HG02852 (cell line): ENCODE measurements around the gene DSCAM.

ENCODE experiments used
- ATAC-seq: cut with Tn5 transposase; IDR thresholded peaks from one replicate; pipeline ENCODE4 v1.9.1; 2021; ENCODE audit warnings: mild to moderate bottlenecking, moderate library complexity; ENCODE audit not compliant: unreplicated experiment

Gene DSCAM

DNA sequence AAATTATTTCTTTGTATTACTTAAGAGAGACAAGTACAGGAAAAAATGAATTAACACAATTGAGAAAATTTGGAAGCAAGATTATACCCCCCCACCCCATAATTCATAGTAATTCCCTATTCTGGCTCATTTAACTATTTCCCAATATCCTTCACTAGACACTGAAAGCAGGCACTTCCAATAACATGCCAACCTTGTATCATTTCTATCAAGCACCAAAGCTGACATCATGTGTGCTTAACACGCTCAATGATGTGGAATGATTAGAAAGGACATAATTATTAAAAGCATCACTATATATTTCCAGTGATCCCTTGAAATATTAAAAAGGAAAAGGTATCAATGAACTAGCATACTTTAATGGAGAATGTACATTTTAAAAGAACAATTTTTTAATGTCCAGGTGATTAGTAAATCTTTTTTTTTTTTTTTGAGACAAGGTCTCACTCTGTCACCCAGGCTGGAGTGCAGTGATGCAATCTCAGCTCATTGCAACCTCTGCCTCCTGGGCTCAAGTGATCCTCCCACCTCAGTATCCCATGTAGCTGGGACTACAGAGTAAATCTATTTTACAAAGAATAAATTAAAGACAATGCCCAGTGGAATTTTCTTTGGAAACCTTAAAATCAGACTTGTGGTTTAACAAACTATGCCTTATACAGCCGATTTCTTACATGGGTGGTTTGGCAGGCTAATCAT, 443.9 kb downstream of the DSCAM start:
- no peak for ATAC-seq

DNA sequence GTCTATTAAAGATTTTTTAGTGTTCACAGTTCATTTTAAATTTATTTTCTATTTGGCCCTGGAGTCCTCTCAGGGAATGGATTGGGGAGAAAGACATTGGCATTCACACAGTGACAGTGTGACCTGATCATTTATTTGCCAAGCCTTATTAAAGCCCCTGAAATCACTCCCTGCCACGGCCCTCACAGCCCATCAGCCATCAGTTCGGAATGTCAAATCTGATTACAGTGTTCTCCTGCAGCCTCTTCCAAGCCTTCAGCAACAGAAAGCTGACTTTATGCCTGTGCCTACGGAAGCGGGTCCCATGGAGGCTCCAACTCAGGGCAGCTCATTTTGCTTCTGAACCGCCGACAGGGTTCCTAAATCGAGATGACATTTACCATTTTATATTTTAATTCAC, 451.2 kb downstream of the DSCAM start:
- ATAC-seq = no peak

GRCh38 chr21:40393066-40393465, 453.9 kb downstream of the DSCAM start:
- no peak for ATAC-seq

GRCh38 chr21:40388046-40388445, 458.9 kb downstream of the DSCAM start:
- no peak for ATAC-seq

GRCh38 chr21:40386981-40387747, 459.8 kb downstream of the DSCAM start:
- no peak for ATAC-seq

DNA sequence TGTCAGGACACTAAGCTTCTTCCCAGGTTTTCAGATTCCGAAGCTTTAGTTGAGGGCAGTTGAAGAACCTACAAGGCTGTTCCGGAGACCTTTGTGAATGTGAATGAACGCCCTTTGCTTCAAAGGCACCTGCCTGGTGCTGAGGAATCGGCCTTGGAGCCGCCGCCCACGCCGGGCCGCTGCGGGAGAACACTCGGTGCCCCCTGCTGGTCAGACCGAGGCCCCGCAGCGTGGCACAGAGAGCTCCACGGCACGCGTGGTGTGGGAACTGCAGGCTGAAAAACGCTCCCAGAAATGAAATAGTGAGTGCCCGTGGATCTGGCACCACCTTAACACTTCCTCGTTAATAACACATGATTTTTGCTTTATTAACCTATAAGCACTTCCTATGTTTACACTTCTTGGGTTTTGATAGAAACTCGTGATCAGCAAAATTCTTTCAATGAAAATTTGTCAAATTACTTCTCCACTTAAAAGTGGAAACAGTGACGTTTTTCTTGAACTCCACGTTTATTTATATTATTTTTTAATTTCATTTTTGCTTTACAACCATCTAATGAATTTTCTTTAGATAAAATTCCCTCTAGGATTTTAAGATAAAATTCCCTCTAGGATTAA, 460.6 kb downstream of the DSCAM start:
- no peak for ATAC-seq

DNA sequence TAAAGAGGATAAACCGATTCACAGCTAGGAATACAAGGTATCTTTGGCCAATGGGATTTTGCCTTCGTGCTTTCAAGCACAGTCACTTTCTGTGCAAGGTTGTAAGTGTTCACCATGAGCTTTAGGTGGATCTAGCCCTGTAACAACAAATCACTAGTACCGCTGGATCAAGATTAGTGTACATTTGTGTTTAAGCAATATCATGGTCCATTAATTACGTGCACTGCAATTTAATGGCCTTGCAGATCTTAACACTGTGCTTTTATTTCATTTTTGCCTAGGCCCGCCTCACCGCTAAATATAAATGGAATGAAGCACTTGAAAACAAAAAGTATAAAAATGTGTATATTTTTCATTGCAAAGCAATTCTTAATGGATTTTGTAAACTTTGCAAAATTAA, 461.1 kb downstream of the DSCAM start:
- no peak for ATAC-seq

GRCh38 chr21:40383951-40384350, 463.0 kb downstream of the DSCAM start:
- no peak for ATAC-seq

GRCh38 chr21:40381111-40381510, 465.8 kb downstream of the DSCAM start:
- no peak for ATAC-seq

DNA sequence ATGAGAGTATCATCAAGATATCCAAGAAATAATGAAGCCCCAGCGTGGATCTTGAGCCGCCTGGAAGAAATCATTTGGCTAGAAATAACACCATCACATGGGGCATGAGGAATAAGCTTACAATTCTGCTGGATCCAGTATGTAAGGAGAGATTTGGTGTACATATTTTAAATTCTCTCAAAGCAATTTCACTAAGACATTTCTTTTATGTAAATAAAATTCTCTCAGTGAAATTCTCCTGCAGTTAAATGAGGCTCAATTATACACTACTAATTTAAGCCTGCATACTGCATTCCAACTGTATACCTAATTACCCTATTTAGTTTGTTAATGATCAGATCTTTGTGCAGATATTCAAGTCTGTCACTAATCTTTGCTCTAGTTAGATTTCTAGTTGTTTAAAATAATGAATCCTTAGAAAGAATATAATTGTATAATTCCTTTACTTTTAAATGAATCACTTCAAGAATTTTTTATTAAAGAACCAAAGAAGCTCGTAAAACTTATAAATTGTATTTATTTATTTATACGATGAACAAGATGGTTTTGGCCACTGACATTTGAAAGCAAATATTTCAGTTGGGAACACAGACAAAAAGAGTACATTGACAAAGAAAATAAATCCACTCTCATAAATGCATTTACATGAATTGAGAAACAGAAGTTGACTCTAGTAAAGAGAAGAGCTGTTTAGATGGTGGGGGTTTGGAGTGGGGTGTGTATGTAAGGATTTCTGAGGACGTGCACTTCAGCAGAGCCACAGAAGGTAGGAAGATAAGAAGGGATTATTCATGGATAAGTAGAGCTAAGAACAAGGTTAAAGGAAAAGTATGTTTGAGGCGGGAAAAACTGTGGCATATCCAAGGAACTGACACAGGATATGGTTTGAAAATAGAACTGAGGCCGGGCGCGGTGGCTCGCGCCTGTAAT, 466.8 kb downstream of the DSCAM start:
- ATAC-seq = no peak

DNA sequence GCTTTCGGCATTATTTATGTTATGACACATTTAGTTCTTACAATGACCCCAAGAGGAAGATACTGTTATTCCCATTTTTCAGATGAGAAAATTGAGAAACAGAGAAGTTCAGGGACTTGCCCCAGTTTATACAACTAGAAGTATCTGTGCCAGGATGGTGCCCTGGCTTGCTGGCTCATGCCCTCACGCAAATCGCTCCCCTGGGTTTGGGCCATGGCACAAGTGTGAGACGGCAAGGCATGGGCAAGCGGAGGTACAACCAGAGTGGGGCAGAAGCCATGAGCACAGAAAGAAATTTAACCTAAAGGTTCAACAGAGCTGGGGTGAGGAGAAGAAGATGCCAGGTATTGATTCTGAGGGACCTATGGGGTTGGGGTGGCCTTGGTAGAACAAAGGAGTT, 469.8 kb downstream of the DSCAM start:
- no peak for ATAC-seq

- ATAC-seq = no peak
Observed at GRCh38 chr21:40373761-40374160, 473.2 kb downstream of the DSCAM start.

- no peak for ATAC-seq
Observed at GRCh38 chr21:40372506-40372905, 474.5 kb downstream of the DSCAM start.

DNA sequence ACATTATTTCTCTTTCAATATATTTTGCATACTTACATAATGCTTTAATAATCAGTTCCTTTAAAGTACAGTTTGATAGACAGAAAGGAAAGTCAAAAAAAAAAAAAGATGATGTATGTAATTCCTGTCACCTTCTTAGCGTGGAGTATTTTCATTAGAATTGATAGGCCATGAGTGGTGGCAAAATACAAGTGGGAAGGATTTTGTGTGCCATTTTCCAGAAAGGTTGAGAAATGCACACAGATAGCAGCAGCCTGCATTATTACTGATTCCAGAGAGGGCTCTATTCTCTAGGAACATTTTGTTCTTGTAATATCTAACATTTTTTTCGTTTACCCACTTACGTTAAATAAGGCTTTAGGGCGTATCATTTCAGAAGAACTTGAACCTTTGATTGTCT, 475.6 kb downstream of the DSCAM start:
- no peak for ATAC-seq

- no peak for ATAC-seq
Observed at GRCh38 chr21:40356644-40357043, 490.3 kb downstream of the DSCAM start.

DNA sequence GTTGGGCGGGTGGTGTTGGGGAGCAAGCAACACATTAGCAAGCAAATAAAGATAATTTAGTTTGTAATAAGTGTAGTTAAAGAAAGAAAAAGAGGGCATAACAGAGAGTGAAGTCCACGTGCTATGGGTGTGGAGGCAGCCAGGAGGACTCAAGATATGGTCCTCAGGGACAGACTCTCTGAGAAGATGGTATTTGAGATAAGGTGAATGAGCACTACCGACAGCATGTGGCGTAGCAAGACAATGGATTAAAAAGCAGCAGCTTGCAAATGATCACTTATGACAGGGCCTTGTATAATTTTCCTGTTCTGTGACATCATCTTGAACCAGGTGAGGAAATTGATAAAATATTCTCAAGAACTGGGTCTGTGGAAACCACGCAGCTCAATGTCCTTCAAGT, 491.9 kb downstream of the DSCAM start:
- no peak for ATAC-seq

GRCh38 chr21:40351006-40351405, 496.0 kb downstream of the DSCAM start:
- no peak for ATAC-seq

DNA sequence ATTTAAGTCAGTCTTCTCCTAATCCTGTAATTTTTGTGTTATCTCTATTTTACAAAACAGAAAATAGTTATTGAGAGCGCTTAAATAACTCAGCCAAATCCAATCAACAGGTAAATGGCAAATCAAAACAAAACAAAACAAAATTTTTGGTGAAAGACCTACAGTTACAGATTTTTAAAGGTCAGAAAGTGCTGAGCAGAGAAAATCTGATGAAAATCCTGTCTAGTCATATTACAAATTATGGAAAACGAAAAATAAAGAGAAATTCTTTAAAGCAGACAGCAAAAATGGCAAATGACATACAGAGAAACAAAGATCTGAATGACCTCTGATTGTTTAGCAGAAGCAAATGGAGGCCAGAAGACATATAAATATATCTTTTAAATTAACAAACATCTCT, 497.4 kb downstream of the DSCAM start:
- ATAC-seq = no peak

DNA sequence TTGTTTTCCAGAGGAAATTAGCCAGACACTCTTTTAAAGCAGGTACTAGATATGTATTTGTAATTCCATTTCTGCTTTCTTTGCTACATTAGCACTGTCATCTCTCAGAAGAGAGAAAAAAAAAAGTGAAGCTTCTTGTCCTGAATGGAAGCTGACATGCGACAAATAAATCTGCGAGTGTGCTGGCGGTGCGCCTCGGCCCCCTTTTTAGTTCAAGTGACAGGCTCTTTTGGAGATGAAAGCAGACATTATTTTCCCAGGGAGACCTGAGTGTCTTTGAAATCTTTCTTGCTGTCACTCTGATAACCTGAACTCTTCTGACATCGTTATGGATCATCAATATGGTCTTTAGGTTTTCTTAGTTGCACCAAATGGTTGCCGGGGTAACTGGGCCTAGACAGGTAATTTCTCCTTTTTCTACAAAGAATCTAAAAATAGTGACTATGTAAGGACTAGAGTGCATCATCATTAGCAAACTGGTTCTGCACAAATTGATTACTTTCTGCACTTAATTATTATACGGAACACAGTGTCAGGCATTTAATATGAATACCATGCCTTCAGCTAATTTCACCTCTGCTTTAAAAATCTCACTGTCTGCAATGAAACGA, 501.1 kb downstream of the DSCAM start:
- no peak for ATAC-seq

- no peak for ATAC-seq
Observed at GRCh38 chr21:40340357-40340756, 506.6 kb downstream of the DSCAM start.

DNA sequence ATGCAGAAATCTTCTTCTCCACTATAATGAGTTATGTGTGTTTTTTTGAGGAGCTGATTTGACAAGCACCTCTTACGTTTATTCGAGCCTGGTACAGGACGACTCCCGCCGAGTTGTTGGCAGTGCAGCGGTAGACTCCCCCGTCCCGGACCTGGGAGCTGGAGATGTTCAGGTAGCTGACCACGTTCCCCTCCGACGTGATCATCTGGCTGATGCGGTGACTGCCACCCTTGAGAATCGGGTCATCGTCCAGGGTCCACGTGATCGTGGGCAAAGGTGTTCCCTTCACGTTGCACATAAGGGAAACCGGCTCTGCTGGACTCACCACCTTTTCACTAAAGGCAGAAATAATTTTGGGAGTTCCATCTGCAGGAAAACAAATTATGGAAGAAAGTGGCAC, 507.9 kb downstream of the DSCAM start:
- no peak for ATAC-seq
